SKM-1 treated with dmso at 0.1 percent for 144 hours (cell line): Measurements from ENCODE around the gene TP53RK.
"Not testable (repeated sequence)": the region's sequence is repeated elsewhere in the genome, so short reads cannot be mapped to it uniquely, and the experiment has no call there.

Source experiments
- DNase-seq: peaks from one replicate; lab custom pipeline; 2025; ENCODE audit not compliant: unreplicated experiment; lab: John Stamatoyannopoulos, UW

TP53RK gene

DNA sequence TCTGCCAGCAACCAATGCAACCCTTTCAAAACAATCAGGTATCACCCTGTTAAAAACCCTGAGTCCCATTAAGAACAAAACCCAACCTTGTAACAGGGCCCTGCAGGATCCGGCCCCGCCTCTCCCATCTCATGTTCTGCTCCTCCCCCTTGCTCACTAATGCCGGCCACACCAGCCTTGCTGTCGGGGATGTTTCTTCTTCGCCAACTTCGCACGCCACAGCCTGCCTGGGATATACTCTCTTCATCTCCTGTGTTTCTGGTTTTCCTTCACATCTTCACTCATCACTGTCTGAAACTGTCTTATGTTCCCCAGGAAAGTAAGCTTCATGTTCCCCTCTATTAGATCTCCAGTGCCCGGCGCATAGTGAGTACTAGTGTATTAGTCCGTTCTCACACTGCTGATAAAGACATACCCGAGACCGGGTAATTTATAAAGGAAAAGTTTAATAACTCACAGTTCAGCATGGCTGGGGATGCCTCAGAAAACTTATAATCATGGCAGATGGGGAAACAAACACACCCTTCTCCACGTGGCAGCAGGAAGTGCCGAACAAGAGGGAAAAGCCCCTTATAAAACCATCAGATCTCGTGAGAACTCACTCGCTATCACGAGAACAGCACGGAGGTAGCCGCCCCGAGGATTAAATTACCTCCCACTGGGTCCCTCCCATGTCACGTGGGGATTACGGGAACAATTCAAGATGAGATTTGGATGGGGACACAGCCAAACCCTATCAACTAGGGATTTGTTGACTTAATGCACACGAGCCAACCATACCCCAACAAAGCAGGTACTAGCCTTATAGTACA, 5.1 kb downstream of the TP53RK start:
- DNase-seq: no peak

DNA sequence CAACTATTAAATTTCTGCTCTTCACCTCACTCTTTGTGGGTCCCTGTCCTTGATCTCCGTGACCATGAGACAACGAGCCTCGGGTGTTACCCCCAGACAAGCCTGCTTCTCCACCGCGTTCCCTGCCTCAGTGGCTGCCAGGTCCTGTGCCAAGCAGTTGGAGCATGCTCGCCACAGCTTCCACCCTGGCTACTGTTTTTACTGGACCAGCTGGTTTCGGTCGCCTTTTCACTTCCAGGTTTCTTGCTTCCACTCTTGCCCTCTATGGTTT, 5.6 kb downstream of the TP53RK start:
- DNase-seq: no peak

DNA sequence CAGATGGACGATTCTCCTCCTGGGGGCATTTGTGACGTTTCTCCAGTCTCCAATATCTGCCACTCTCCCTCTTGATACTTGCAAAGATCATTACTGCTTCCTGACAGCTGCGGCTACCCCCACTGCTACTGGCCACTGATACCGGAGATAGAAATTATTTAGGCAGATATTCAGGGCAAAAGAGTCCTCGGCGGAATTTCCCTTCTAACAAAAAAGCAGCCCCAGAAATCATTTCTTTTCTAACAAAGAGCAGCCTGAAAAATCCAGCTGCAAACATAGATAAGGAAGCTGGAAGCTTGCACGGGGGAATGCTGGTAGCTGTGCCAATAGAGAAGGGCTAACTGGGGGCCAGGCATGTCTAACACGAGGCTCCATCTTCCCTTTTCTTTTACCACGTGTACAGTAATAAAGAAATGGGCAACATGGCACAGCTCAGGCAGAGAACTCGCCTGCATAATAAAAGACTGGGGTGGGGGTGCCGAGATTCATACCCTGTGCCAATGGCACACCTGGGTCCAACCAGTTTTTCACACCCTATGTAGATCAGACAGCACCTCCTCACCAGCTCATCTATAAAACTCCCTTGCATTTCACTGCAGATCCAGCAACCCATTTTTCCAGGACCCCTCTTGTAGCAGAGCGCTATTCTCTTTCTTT, 6.1 kb downstream of the TP53RK start:
- DNase-seq: no peak

DNA sequence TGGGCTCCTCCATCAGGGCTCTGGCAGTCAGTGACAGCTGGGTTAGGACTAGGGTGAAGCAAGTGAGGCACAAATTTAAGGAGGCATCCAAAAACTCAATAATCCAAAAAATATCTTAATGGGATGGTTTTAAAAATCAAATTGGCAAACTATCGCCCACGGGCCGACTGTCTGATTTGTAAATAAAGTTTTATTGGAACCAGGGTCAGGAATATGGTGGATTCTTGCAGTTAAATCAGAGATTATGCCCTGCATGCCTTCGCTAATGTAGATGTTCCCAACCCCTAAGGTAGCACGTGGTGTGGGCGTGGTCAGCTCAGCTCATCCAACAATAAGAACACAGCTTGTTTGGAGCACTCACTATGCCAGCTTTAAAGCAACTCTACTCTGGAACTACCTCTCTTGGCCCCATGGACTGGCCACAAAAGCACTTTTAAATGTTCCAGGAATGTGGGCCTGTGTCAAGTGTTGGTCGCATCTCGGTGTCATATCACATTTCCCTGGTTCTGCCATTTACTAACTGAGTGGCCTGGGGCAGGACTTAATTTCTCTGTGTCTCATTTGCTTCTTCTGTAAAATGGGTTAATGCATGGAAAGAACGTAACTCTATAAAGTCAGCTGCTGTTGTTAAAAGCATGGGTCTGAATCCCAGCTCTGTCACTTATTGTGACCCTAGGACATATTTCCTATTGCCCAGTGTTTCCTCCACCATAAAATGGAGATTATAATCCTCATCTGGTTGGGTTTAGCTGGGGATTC, 7.0 kb downstream of the TP53RK start:
- no peak for DNase-seq

DNA sequence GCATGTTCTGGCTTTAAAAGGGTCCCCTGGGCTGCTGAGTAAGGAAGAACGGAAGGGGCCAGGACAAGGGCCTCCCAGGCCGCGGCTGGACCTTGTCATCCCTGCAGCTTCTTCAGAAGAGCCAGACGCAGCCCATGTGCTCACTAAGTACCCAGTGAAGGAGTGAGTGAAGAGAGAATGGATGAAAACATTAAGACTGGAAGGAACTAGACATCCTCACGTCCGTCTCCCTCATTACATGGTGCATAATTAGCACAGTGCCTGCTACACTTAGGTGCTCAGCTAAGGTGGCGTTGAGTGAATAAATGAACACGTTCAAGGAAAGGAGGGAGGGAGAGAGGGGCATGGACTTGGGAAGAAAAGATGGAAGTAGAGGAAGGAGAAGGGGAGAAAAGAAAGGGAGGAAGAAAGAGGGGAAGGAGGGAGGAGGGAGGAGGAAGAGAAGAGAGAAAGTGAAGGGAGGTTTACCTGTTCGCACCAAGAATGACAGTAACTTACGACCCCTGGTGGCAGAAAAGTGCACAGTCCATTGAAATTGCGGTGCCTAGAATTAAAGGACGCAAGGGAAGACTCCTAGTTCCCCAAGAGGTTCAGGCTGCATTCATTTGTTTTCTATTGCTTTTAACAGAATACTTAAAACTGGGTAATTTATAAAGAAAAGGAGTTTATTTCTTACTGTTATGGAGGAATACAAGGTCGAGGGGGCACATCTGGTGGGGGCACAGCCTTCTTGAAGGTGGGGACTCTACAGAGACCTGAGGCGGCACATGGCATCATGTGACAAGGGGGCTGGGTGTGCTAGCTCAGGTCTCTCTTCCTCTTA, 8.0 kb downstream of the TP53RK start:
- DNase-seq: peak; percentile 23

DNA sequence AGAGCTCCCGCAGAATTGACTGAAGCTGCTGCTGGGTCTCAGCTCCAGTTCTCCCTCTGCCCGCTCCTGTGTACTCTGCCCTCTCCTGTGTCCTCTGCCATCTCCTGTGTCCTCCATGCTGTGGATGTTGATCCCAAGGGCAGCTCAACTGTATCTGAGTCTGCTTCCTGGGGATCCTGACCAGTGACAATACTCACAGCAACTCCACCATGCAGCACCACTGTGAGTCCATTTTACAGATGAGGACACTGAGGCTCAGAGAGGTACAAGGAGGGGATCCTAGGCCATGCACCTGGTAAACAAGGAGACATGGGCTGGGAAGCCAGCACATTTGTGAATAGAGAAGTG, 8.6 kb downstream of the TP53RK start:
- no peak for DNase-seq

DNA sequence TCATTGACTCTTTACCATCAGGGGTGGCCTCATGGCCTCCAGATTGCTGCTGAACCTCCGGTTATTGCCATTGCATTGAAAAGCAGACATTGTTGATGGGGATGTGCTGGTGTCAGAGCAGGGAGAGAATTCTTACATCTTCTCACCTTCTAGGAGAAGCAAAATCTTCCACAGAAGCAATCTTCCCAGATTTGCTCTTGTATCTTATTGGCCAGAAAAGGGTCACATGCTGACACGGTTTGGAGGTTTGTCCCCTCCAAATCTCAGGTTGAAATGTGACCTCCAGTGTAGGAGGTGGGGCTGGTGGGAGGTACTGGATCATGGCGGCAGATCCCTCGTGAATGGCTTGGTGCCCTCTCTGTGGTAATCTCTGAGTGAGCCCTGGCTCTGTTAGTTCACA, 10.7 kb downstream of the TP53RK start:
- no peak for DNase-seq

DNA sequence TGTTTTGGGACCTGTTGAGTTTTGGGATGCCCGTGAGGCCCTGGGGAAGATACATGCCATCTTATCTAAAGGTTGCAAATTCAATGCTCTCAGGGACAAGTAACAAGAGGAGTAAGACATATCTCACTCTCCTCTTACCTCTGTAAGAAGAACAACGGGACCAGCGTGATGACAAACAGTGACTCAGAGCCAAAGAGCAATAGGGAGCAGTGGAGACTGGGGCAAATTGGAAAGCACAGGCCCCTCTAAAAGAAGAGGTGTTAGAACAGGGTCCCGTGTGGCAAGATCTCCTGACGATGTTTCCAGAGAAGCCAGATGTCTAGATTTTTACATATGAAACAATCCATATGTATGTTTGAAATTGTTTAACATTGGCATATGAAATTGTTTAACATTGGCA, 11.6 kb downstream of the TP53RK start:
- no peak for DNase-seq

DNA sequence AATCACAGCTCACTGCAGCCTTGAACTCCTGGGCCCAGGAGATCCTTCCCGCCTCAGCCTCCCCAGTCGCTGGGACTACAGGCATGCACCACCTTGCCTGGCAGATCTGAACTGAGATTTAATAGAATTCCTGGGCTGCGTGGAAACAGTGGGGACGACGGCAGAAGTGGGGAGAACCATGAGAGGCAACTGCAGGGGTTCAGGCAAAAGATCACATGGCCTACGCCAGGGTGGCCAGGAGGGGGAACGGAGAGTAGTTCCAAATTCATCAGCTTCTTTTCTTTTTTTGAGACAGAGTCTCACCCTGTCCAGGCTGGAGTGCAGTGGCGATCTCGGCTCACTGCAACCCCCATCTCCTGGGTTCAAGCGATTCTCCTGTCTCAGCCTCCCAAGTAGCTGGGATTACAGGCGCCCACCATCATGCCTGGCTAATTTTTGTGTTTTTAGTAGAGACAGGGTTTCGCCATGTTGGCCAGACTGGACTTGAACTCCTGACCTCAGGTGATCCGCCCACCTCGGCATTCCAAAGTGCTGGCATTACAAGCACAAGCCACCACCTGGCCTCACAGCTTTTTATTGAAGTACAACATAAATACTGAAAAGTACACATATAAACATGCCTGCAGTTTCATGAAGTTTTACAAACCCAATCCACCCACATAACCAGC, 12.5 kb downstream of the TP53RK start:
- not testable (repeated sequence) for DNase-seq

DNA sequence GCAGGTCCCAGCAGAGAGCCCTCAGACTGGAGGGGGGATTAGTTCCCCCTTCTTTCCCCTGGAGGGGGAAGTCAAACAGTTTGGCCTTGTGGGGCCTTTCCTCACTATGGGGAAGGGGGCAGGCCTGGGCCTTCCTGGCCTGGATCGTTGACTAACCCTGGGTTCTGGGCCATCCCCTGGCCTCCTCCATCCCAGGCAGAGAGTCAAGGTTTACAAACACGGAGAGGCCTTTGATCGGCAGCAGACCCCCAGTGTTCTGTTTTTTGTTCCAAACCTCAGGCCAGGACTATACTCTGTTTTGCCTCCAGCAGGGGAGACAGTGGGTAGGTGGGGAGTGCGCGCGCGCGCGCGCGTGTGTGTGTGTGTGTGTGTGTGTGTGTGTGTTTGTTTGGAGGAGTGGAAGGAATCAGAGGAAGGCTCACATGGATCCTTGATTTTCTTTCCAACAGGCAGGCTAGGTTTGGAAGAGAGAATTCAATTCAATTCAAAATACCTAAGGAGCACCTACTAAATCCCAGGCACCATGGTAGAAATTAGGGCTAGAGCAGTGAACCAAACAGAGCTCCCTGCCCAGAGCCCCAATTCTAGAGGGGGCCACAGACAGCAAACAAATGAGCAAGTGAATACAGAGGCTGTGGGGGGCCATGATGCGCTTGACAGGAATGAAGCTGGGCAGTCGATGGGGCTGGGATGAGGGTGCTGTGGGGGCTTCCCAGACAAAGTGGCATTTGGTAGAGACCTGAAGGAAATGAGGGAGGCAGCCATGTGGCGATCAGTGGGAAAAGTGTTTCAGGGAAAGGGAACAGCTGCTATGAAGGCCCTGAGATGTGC, 14.8 kb downstream of the TP53RK start:
- DNase-seq: no peak

DNA sequence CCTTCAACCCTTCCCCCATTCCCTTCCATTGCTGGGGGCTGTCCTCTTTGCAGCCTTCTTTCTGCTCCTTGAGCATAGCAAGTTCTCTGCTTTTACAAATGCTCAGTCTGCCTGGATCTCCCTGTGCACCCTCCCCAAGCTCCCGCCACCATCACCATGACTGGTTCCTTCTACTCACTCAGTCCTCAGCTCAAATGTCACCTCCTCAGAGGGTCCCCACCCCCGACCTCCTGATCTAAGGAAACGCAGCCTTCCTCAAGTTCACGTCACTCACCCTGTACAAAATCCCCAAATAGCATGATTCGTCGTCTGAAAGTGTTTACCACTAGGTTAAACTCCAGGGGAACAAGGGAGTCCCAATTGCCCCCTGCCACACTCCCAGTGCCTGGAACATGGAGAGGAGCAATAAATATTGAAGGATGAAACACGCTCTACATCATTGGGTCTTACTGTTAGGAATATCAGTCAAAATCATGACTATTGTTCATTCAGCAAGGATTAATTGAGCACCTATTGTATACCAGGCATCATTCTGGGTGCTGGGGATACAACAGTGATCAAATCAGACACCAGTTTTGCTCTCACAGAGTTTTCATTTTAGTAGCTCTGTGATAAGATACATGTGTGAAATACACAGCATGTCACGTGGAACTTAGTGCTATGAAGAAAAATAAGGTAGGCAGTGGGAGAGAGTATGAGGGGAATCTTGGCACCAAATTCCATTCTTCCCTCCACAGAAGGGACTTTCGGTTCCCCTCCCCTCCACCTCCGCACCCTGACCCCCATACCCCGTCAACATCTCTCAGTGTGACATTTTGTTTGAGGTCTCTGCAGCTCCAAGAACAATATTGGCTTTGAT, 15.6 kb downstream of the TP53RK start:
- no peak for DNase-seq

DNA sequence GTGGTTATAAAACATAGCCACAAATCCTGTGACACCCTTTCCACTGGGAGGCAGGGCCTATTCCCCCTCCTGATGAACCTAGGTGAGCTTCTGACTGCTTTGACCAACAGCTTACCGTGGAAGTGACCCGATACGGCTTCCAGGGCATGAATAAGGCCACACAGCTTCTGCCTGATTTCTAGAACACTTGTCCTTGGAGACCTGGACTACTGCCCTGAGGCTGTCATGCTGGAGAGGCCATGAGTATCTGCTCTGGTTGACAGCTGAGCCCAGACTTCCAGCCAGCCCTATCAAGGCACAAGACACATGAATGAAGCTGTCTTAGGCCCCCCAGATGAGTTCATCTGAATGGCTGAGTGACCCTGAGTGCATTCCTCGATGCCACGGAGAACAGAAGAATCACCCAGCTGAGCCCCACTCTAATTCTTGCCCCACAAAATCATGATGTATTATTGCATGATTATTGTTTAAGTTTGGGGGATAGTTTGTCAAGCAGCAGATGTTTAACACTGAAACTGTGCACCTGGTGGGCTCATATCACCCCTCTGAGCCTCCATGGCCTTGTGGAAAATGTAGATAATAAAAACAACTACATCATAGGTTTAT, 16.6 kb downstream of the TP53RK start:
- no peak for DNase-seq

DNA sequence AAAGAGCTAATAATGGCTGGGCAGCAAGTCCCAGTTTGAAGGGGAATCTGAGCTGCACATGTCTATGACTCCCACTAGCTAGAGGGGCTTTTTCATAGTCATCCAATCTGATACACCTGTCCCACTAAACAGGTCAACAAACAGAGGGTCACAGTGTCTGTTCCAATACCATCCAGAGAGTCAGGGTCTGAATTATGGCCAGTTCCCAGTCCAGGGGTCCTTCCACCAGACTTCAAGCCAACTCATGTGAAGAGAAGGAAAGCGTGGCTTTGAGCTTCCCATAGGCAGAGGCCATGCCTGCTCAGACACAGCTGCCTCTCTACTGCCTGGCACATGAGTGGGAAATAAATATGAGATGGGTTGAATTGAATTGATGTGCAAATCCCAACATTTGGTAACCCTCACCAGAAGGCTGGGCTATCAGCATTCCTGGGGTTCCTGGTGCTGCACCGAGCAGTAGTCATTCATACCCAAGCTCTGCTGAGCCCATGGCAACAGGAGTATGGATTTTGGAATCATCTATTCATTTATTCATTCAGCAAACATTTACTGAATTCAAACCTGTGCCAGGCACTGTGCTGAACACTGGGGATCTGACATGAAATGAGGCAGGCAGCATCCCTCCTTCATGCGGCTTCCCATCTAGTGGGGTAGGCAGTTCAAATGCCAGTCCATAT, 17.2 kb downstream of the TP53RK start:
- DNase-seq: no peak

DNA sequence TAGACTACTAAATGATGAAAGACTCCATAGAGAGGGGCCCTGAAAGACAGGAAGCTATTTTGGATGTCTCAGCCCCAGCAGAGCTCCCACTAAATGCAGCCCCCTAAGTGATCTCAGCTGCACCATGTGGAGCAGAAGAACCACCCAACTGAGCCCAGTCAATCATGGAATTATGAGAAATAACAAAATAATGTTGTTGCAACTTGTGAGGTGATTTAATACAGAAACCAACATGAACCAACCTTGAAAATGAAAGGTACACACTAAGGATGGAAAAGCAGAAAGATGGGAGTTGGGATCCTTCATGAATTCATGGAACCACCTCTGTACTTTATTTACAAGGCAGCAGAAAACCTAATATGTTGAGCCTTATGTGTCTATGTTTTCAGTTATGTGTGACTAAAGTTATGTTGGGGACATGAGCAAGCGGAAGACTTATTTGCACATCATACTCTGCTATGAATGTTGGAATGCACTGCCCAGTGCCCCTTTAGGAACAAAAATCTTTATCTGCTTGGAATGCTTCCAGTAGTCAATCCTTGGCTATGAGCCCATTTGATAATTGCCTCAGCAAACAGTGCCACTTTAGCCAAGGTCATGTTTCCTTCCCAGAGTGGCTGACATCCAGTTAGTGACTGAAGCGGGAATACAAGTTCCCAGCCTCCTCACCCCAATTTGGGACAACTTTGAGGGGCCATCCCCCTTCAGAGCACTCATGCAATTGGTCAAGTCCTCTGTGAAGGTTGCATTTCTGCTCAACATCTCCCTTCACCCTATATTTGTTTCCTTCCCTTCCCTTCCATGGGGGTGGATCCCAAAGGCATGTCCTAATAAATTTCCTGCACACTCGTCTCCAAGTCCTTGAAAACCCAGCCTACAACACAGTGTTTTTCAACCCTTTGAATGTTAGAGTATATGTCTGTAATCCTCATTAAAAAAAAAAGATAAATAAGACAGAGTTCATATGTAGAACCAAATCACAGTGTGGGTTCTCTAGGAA, 18.4 kb downstream of the TP53RK start:
- no peak for DNase-seq

DNA sequence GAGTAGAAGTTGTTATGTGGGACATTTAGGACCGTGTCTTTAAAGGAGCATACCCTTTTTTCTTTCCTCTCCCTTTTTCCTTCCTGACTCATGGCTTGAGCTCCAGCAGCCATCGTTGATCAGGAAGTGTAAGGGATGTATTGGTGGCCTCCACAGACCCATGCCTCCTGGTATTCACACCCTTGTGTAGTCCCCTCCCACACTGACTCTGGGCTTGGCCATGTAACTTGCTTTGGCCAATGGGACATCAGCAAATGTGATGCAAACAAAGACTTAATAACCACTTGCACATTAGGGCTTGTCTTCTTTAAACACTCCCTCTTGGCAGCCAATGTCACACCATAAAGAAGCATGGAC, 19.0 kb downstream of the TP53RK start:
- no peak for DNase-seq

DNA sequence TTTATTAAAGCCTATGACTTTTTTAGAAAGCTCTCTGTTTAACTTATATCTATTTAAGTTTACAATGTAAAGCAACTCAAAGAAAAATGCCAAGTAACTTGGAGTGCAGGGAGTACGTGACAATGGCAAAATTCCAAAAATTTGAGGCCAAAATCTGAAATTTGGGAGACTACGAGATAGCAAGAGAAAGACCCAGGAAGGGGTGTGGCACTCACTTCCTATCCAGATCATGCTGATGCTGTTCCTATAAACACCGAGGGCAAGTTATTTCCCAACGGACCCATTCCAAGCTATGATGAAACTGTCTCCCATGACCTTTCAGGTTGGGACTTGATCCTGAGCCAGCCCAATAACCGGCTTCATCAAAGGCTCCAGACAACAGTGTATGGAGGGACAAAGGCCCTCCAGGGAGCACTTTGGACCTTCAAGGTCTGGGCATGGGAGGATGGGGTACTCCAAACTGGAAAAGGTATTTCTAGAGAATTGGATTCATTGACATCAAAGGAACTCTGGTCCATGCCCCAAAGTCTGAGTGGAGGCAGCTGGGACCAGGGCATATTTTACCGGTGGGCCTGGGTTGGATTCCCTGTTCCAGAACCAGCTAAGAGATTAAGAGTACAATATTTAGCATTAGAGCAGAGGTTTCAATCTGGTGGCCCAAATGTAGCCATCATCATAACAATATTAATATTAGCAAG, 22.3 kb downstream of the TP53RK start:
- DNase-seq: no peak
